PC-9 (cell line): ENCODE results near the gene ABTB1. TPM values are rescaled to one million over a fixed set of nuclear protein-coding genes. Genes with fewer than 3 reads are reported as not detected.

Source experiments
- BruUV-seq: library from RNA; stranded (reverse); fragments of 400-500 nt; replicated peaks from 2 replicates; lab custom pipeline; 2021; lab: Mats Ljungman, UMichigan
- CTCF ChIA-PET: fragments of 300-600 bp; sonication (Branson Sonifier 250); formaldehyde crosslinking; loops from one replicate; lab custom pipeline; 2022; ENCODE audit warnings: antibody characterized with exemption; lab: Charles Lee
- POLR2A ChIA-PET: fragments of 300-600 bp; sonication (Branson Sonifier 250); formaldehyde crosslinking; loops from one replicate; lab custom pipeline; 2022; ENCODE audit warnings: antibody characterized with exemption; ENCODE audit not compliant: unreplicated experiment; lab: Charles Lee
- DNase-seq, 2 experiments: peaks; one replicate each; pipeline versions ENCODE4 v3.0.0 to v3.0.0-alpha.2; 2015 to 2022; ENCODE audit warnings: mixed read lengths in 1 of 2
- H2AFZ ChIP-seq: fragments of 200-600 bp; sonication (generic); 2 replicates; pipeline ENCODE4 v1.8.1; 2017; ENCODE audit warnings: antibody characterized with exemption
- H3F3A ChIP-seq: fragments of 200-600 bp; sonication (generic); 2 replicates; pipeline ENCODE4 v1.8.1; 2017; ENCODE audit warnings: antibody characterized with exemption, mild to moderate bottlenecking, low read depth; ENCODE audit not compliant: insufficient read depth
- H3K27ac ChIP-seq: fragments of 200-600 bp; sonication (generic); 2 replicates; pipeline ENCODE4 v1.6.1; 2016; ENCODE audit warnings: mixed run types
- H3K27me3 ChIP-seq: fragments of 200-600 bp; sonication (generic); 2 replicates; pipeline ENCODE4 v1.6.1; 2016; ENCODE audit warnings: low read depth, mixed run types; ENCODE audit not compliant: insufficient read depth
- H3K36me3 ChIP-seq: fragments of 200-600 bp; sonication (generic); 2 replicates; pipeline ENCODE4 v1.6.1; 2016; ENCODE audit warnings: low read depth, mixed run types
- H3K4me1 ChIP-seq: fragments of 200-600 bp; sonication (generic); replicated peaks from 2 replicates; pipeline ENCODE4 v1.6.1; 2016; ENCODE audit warnings: mixed run types; ENCODE audit not compliant: insufficient read depth
- H3K4me2 ChIP-seq: fragments of 200-600 bp; sonication (generic); 2 replicates; pipeline ENCODE4 v1.6.1; 2017; ENCODE audit warnings: mixed run types
- H3K4me3 ChIP-seq: fragments of 200-600 bp; sonication (generic); 2 replicates; pipeline ENCODE4 v1.6.1; 2016; ENCODE audit warnings: mixed run types
- H3K79me2 ChIP-seq: fragments of 200-600 bp; sonication (generic); 2 replicates; pipeline ENCODE4 v1.6.1; 2017; ENCODE audit warnings: low read depth, mixed run types
- H3K9me2 ChIP-seq: fragments of 200-600 bp; sonication (generic); 2 replicates; pipeline ENCODE4 v1.8.1; 2017; ENCODE audit warnings: mild to moderate bottlenecking; ENCODE audit not compliant: insufficient read depth
- H3K9me3 ChIP-seq: fragments of 200-600 bp; sonication (generic); 2 replicates; pipeline ENCODE4 v1.8.1; 2016; ENCODE audit warnings: low read depth; ENCODE audit not compliant: insufficient read depth
- H4K20me1 ChIP-seq: fragments of 200-600 bp; sonication (generic); 2 replicates; pipeline ENCODE4 v1.8.1; 2017; ENCODE audit not compliant: insufficient read depth
- EZH2 ChIP-seq: fragments of 200-600 bp; sonication (generic); IDR thresholded peaks from 2 replicates; pipeline ENCODE4 v1.8.0; 2017; ENCODE audit warnings: antibody characterized with exemption, low read depth
- intact Hi-C: fragments of 100-400 bp; cut with micrococcal nuclease; formaldehyde crosslinking; loops from one replicate; pipeline ENCODE4 v1.10.0; 2022; ENCODE audit not compliant: unreplicated experiment
- total RNA-seq: library from RNA; stranded (reverse); gene quantifications from 2 replicates; pipeline ENCODE4 v1.2.3, GENCODE V29; 2021
- TF ChIP-seq, protein P1 (sequence below): fragments of 200-600 bp; sonication (generic); conservative IDR thresholded peaks from 2 replicates; pipeline ENCODE4 v1.6.1; 2017; ENCODE audit warnings: mixed run types, antibody characterized with exemption, mild to moderate bottlenecking, moderate library complexity

The ABTB1 gene
- total RNA-seq, 1 experiment from 2014 or later = 39.1 TPM

DNA sequence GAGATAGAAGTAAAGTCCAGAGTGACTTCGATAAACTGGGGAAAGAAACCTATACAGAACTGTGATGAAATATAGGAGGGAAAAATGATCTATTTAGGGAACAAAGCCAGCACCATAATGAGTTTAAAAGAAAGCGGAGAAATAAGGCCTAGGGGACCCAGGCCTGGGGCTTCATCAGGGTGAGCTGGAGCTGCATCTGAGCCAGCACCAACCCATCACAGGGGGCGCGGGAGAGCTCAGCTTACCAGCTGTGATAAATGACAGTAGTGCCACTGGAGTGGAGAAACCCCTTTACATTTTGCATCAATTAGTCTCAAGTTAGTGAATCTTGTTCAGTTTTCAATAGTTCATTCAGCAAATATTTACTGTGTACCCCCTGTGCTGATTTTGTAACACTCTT, 22.5 kb upstream of the ABTB1 start:
- Histone ChIP-seq H3F3A (peaks cover 2% of the 10 kb centered on the region), H3K79me2 (no peaks in the 10 kb centered on the region), H3K4me3 (no peak overlapping the region), H3K27me3 (no peaks in the 10 kb centered on the region), H3K4me1 (peaks cover 17% of the 10 kb centered on the region), H2AFZ (no peak overlapping the region), H3K27ac (no peak overlapping the region), H3K9me2 (no peaks in the 10 kb centered on the region), H3K36me3 (no peaks in the 10 kb centered on the region), H4K20me1 (no peaks in the 10 kb centered on the region), H3K9me3 (no peaks in the 10 kb centered on the region), H3K4me2 (no peak overlapping the region)
- no TSS peak for BruUV-seq
- POLR2A ChIA-PET = no interaction called here
- CTCF ChIA-PET = no interaction called here
- intact Hi-C loops = loop anchor here (5.0 kb wide), 1 partner anchor 402 kb away; the partner anchor contains the start of gene SEC61A1
- no peak for DNase-seq
- TF ChIP-seq, protein P1, sequence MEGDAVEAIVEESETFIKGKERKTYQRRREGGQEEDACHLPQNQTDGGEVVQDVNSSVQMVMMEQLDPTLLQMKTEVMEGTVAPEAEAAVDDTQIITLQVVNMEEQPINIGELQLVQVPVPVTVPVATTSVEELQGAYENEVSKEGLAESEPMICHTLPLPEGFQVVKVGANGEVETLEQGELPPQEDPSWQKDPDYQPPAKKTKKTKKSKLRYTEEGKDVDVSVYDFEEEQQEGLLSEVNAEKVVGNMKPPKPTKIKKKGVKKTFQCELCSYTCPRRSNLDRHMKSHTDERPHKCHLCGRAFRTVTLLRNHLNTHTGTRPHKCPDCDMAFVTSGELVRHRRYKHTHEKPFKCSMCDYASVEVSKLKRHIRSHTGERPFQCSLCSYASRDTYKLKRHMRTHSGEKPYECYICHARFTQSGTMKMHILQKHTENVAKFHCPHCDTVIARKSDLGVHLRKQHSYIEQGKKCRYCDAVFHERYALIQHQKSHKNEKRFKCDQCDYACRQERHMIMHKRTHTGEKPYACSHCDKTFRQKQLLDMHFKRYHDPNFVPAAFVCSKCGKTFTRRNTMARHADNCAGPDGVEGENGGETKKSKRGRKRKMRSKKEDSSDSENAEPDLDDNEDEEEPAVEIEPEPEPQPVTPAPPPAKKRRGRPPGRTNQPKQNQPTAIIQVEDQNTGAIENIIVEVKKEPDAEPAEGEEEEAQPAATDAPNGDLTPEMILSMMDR = no peak
- TF ChIP-seq EZH2 = no peak

DNA sequence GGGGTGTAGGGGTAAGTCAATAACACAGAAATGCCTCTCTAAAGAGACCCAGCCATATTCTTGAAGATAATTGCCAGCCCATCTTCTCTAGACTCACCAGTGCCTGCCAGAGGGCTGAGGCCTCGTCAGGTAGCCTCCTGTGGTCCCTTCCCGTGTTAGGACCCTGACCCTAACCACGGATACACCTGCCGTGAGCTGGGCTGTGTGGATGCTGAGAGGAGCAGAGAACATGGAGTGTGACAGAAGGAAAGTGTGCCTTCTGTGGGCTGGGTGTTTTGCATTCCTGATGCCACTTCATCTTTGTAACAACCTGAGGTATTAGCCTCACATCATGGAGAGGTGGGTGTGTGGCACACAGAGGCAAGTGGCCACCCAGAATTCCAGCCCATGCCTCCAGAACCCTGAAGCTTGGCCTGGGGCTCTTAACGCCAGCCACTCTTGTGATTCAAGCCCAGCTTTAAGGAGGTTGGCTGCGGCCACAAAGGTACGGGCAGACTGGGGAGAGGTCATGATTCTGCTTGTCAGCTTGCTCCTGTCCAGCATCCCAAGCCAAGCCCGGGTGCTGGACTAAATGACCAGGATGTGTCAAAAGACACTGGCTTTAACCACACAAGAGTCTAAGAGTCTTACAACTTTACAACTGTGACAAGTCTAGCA, 21.1 kb upstream of the ABTB1 start:
- no peak for DNase-seq
- intact Hi-C loops = loop anchor here (1.0 to 5.0 kb wide), 6 partner anchors 39 to 401 kb away; partner anchors contain the start of gene SEC61A1
- Histone ChIP-seq H3F3A (peaks cover 12% of the 10 kb centered on the region), H4K20me1 (no peaks in the 10 kb centered on the region), H3K4me3 (no peak overlapping the region), H3K36me3 (no peaks in the 10 kb centered on the region), H3K27ac (no peak overlapping the region), H3K9me2 (no peaks in the 10 kb centered on the region), H3K4me2 (no peak overlapping the region), H3K4me1 (peaks cover 26% of the 10 kb centered on the region), H3K79me2 (no peaks in the 10 kb centered on the region), H2AFZ (no peak overlapping the region), H3K27me3 (no peaks in the 10 kb centered on the region), H3K9me3 (no peaks in the 10 kb centered on the region)
- ChIA-PET CTCF (interaction anchor here (0.6 kb wide), 1 partner anchor 91 kb away, joined by 3 read pairs; no protein-coding TSS in a partner anchor), POLR2A (no interaction called here)
- no TSS peak for BruUV-seq
- no peak for TF ChIP-seq EZH2
- TF ChIP-seq, protein P1 = no peak

DNA sequence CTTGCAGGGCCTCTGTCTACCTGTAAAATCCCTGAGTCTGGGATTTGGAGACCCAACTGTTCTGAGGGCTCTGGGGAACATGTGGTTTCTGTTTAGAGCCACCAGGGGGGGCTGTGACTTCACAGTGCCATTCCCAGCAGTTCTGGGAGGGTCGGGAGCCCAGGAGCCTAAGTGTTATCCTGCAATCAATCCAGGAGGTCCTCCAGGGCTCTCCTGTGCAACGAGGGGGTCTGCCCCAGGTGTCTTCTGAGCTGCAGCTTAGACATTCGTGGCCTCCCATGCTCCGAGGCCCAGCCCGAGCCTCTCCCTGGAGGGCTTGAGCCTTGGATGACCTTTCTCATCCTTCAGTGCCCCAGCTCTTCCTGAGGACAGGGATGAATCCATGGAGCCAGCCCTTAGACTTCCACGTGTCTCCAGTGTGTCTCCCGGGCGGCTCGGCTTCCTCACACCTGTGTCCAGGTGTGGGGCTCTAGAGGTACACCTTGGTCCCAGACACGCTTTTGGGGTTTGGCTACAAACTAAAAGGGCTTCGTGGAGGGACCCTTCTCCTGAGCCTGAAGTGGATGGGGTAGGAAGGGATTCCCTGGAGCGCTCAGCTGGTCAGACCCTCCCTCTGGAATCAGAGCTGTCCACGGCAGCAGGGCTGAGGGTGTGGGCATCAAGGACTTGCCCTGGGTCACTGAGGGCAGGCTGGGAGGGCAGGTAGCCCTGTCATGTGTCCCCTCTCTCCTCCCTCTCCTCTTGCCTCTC, 20.3 kb upstream of the ABTB1 start:
- H3K27me3 ChIP-seq = no peaks in the 10 kb centered on the region
- no peak overlapping the region for H3K4me2 ChIP-seq
- H3K9me2 ChIP-seq = no peaks in the 10 kb centered on the region
- TF ChIP-seq, protein P1 = peak; percentile 92
- no peak for TF ChIP-seq EZH2
- DNase-seq = peak in 1 of 2 experiments; percentile 57
- H3K9me3 ChIP-seq = no peaks in the 10 kb centered on the region
- no peak overlapping the region for H3K4me3 ChIP-seq
- H3K36me3 ChIP-seq = no peaks in the 10 kb centered on the region
- intact Hi-C loops = loop anchor here (1.0 to 5.0 kb wide), 6 partner anchors 38 to 400 kb away; partner anchors contain the start of gene SEC61A1
- H3K79me2 ChIP-seq = no peaks in the 10 kb centered on the region
- peaks cover 12% of the 10 kb centered on the region for H3F3A ChIP-seq
- H2AFZ ChIP-seq = no peak overlapping the region
- H3K4me1 ChIP-seq = peaks cover 26% of the 10 kb centered on the region
- ChIA-PET CTCF (no interaction called here), POLR2A (no interaction called here)
- no TSS peak for BruUV-seq
- H4K20me1 ChIP-seq = no peaks in the 10 kb centered on the region
- H3K27ac ChIP-seq = no peak overlapping the region
